Ramos (cell line): ENCODE results near the gene MSLN.

ENCODE experiments used
- in situ Hi-C: fragments of 300-500 bp; cut with MboI; formaldehyde crosslinking; loops from one replicate; pipeline ENCODE4 v1.14.3; 2022; ENCODE audit warnings: low sequenced_read_pairs; ENCODE audit not compliant: unreplicated experiment

Gene MSLN

DNA sequence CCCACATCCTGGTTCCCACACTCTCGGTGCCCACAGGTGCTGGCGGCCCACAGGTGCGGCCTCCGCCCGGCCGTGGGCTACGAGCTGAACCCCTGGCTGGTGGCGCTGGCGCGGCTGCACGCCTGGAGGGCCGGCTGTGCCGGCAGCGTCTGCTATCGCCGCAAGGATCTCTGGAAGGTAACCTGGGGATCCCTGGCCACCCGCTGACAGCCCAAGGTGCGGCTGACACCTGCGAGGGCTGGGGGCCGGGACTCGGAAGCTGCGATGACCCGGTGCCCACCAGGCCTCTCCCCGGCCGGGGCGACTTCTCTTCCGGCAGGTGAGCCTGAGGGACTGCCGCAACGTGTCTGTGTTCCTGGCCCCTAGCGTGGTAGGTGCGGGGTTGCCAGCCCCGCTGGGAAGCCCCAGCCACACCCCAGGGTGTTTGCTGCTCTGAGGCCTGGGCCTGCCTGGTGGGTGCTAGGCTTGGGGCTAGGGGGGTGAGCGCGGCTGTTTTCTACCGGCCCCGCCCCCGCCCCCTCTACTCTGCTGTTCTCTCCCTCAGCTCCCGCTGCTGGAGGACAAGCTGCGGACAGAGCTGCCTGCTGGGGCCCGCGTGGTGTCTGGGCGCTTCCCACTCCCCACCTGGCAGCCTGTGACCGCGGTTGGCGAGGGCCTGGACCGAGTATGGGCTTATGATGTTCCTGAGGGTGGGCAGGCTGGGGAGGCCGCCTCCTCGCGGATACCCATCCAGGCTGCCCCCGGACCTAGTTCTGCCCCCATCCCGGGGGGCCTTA, 38.6 kb upstream of the MSLN start:
- in situ Hi-C loops: loop anchor here (25.0 kb wide), 1 partner anchor 340 kb away; the partner anchor contains the start of gene SSTR5

GRCh38 chr16:722835-723633, 37.5 kb upstream of the MSLN start:
- in situ Hi-C loops: loop anchor here (25.0 kb wide), 1 partner anchor 339 kb away; the partner anchor contains the start of gene SSTR5

DNA sequence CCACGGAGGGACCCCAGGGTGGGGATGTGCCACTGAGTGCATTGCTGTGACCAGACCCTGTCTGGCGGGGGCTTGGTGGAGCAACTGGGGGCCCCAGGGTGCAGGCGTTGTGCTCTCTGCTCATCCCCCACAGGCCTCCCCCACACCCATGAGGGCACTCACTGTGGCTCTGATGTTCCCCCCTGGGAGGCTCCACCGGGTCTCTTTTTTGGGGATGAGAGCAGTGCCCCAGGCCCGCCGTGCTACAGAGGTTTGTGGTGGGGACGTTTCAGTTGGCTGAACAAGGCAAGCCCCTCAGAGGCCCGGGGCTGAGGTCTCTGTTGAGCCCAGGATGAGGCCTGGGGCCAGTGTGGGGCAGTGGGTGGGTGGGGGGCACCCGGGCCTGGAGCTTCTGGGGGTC, 36.8 kb upstream of the MSLN start:
- in situ Hi-C loops: loop anchor here (25.0 kb wide), 1 partner anchor 339 kb away; the partner anchor contains the start of gene SSTR5

- in situ Hi-C loops: loop anchor here (25.0 kb wide), 1 partner anchor 338 kb away; the partner anchor contains the start of gene SSTR5
Measured at GRCh38 chr16:724188-725040, 36.1 kb upstream of the MSLN start.

GRCh38 chr16:725041-725376, 35.5 kb upstream of the MSLN start:
- in situ Hi-C loops: no loop called here

DNA sequence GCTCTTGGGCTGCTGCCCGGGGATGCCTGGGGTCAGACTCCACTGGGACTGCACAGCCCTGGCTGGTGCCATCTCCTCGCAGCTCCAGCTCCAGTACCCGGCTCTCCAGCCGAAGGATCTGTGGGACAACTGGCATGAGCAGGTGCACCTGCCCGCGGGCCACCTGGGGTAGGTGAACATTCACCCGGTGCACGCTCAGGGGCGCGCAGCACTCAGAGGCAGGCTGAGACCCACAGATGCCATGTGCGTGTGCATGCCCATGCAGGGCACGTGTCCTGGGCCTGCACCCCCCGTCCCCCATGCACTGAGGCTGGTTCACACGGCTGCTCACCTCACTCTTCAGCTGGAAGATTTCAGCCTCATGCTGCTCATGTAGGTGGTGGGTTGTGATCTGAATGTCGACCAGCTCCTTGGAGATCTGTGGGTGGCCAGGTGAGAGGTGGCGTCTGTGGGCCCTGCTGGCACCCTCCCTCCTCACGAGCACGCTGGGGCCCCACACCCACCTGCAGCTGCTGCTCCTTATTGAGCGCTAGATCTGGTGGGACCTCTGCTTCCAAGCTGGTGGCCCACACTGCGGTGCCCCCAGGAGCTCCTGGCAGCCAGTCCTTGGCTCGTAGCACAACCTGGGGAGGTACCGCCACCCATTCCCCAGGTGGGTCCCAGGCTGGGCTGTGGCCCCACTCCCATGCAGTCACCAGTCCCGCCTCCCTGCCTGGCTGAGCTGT, 34.9 kb upstream of the MSLN start:
- in situ Hi-C loops: no loop called here

DNA sequence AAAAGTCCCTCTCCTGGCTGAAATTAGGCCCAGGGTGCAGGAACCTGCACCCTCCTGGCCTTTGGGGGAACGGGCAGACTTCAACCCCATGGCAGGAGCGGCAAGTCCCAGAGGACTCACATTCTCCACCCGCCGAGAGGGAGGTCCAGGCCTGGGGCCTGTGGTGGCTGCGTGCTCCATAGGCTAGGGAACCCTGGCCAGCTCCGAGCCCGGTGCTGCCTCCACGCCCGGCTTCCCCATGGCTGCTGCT, 34.4 kb upstream of the MSLN start:
- in situ Hi-C loops: no loop called here

DNA sequence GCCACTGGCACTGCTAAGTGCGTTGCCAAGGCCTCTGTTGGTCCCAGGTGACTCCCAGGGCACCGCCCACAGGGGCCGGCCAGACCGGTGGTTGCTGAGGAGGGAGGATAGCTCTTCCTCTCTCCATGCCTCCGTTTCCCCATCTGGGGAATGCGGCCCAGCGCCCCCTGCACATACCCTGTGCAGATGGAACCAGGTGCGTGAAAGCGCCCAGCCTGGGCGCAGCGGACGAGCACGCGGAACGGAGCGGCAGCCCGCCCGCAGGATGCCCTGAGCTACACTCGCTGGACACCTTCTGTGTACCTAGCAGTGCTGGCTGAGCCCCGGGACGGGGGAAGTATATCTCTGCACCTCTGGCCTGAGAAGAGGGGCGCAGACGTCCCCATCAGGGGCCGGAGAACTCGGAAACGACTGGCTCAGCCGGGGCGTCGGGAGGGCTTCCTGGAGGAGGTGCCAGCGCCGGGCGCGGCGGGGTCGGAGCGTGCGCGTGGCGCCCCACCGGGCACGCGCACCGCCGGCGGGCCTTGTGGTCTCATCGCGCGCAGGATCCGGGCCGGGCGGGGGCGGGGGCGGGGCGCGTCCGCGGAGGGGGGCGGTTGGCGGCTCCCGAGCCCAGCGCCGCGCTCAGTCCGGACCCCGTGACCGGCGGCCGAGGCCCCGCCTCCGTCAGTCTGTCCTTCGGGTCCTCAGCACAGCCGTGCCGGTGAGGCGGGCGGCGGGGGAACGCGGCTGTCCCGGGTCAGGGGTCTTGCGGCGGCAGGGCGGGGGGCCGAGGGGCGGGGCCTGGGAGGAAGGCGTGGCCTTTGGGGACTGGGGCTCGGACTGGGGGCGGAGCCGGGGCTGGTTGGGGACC, 33.9 kb upstream of the MSLN start, which contains the start of the genes CCDC78 and HAGHL:
CCDC78 (minus strand) TSS at position 6 of the 853 bp plus-strand sequence. CDS start 76 bp downstream, outside the sequence.
HAGHL (plus strand) TSS at position 669 of the 853 bp plus-strand sequence. CDS start 404 bp downstream, outside the sequence.
- in situ Hi-C loops: no loop called here

- in situ Hi-C loops: no loop called here
Measured at GRCh38 chr16:727291-727977, 33.1 kb upstream of the MSLN start.

- in situ Hi-C loops: no loop called here
Measured at GRCh38 chr16:728131-728889, 32.2 kb upstream of the MSLN start.

GRCh38 chr16:728890-729744, 31.4 kb upstream of the MSLN start:
- in situ Hi-C loops: no loop called here

GRCh38 chr16:729768-730665, 30.5 kb upstream of the MSLN start:
- in situ Hi-C loops: no loop called here

DNA sequence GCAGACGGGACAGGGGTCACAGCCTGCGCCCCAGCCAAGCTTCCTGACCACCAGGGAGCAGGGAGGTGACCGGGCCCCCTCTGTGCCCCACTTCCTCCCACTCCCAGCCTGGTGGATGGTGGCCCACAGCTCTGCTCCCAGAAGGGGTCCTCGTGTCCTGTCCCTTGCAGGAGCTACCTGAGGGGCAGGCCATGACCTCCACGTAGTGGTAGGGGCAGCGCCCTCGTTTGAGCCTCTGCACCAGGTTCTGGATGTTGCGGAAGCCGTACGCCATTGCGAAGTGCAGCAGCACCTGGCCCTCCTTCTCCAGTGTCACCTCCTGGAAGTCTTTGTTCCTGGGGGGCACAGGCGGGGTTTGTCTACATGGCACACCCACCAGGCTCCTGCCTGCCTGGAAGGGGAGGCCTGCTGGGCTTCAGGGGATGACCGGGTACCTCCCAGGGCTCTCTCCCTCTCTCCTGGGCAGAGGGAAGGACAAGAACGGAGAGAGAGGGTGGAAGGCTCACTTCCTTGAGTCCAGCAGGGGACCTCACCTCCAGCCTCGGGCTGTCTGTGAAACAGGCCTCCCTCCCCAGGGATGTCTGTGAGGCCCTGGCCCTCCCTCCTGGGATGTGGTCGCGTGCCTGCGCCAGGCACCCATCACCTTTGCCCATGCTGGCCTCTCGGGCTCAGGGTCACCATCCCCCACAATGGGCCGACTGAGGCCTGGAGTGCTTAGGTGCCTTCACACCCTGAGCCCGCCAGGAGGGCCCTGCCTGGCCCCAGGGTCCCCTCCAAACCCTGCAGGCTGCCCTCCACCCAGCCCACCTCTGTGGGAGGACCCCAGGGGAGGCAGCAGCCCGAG, 29.6 kb upstream of the MSLN start:
- in situ Hi-C loops: no loop called here

- in situ Hi-C loops: no loop called here
Measured at GRCh38 chr16:732332-732731, 28.2 kb upstream of the MSLN start.

DNA sequence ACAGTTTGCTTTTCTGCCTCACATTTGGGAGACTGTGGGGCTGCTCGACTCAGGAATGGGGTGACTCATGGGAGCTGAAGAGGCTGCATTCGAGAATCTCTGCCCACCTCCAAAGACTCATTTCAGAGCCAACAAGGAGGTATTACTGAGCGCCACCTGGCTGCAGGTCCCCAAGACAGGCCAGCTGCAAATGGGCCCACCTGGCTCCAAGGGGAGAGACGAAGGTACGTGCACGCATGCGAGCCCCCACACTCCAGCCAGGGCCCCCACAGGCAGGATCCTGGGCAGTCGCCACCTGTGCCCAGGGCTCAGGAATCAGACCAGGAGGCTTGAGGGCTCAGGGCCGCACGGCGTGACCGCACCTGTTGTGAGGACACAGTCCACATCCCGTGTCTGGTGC, 27.6 kb upstream of the MSLN start:
- in situ Hi-C loops: no loop called here
